Measurements from ENCODE around the gene ADH5.

GRCh38 chr4:99090481-99091215 lies 2.1 kb upstream of the ADH5 start:
- TF ChIP-seq CTCF (IDR thresholded peaks at IDR 0.05) (no peak), POLR2A (IDR thresholded peaks at IDR 0.05) (no peak)
